Upper lobe of left lung (tissue), 4 donors: ENCODE results near the gene MRPS34.

Experiments used
- CTCF ChIP-seq, 6 experiments: fragments of 450-650 bp in 4 of 6; fragments of 200-600 bp in 2 of 6; sonication (generic) in 2 of 6; IDR thresholded peaks; one replicate each; pipeline ENCODE4 v1.5.1; 2016 to 2019; ENCODE audit warnings: antibody characterized with exemption in 6 of 6
- POLR2A ChIP-seq, 4 donors: fragments of 450-650 bp; IDR thresholded peaks; one replicate each; pipeline ENCODE4 v1.5.1; 2016 to 2017; ENCODE audit warnings: antibody characterized with exemption in 4 of 4, mild to moderate bottlenecking in 2 of 4
- POLR2AphosphoS5 ChIP-seq, 2 donors: sonication (generic); formaldehyde crosslinking; IDR thresholded peaks; one replicate each; pipeline ENCODE4 v1.5.1; 2017; ENCODE audit warnings: antibody characterized with exemption in 2 of 2

- TF ChIP-seq CTCF (IDR thresholded peaks at IDR 0.05) (no peak), POLR2AphosphoS5 (IDR thresholded peaks at IDR 0.05) (no peak), POLR2A (IDR thresholded peaks at IDR 0.05) (no peak)
These were observed 13.4 kb downstream of the MRPS34 start for GRCh38 chr16:1759511-1759910.
